Measurements from ENCODE around the gene MRPL48. TPM values are rescaled to one million over a fixed set of nuclear protein-coding genes. Genes with fewer than 3 reads are reported as not detected.
"Not testable (repeated sequence)": the region's sequence is repeated elsewhere in the genome, so short reads cannot be mapped to it uniquely, and the experiment has no call there.

Gene MRPL48
- total and polyA plus RNA-seq, 10 donors: 10.7 to 46.6 (median 25.3) TPM

GRCh38 chr11:73747762-73748161 is 39.9 kb upstream of the MRPL48 start:
- Histone ChIP-seq H3K36me3 (no peaks in the 10 kb centered on the region), H3K4me3 (no peak overlapping the region), H3K9me3 (no peaks in the 10 kb centered on the region), H3K27ac (no peak overlapping the region), H3K27me3 (replicated peaks in 1 of 7) (no peaks in the 10 kb centered on the region), H3K4me1 (peaks cover 0 to 72% (median 28%) of the 10 kb centered on the region in 6 donors)
- intact Hi-C loops (cut with DNase I; ENCODE audit: low total_unique reads): no loop called here
- no peak for TF ChIP-seq POLR2AphosphoS5 (IDR thresholded peaks at IDR 0.05)
- no peak for TF ChIP-seq POLR2A (IDR thresholded peaks at IDR 0.05)
- TF ChIP-seq CTCF (IDR thresholded peaks at IDR 0.05 in 8 of 11, conservative IDR thresholded peaks at IDR 0.05 in 3 of 11): no peak
- no peak for DNase-seq
- 78 to 84% (median 82%) methylated on average over 3 of the region's 3 CpGs for WGBS, 5 donors

DNA sequence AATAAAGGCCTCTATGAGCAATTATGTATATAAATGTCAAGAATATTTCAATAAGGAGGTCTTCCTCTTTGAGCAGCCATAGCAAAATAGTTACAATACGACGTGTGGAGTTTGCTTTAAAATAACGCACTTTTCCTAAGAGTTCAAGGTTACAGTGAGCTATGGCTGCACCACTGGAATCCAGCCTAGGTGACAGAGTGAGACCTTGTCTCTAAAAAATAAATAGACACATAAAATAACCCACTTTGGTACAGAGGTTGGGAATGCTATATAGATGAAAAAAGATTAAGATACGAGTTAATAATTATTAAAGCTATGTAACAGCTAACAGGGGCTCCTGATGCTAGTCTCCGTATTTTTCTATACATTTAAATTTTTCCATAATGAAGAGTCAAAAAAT is 39.4 kb upstream of the MRPL48 start:
- 82 to 93% (median 84%) methylated on average over 5 of the region's 5 CpGs for WGBS, 5 donors
- DNase-seq: no peak
- no peak for TF ChIP-seq POLR2A (IDR thresholded peaks at IDR 0.05)
- TF ChIP-seq POLR2AphosphoS5 (IDR thresholded peaks at IDR 0.05): no peak
- no peak for TF ChIP-seq CTCF (IDR thresholded peaks at IDR 0.05 in 8 of 11, conservative IDR thresholded peaks at IDR 0.05 in 3 of 11)
- H3K4me1 ChIP-seq: peaks cover 0 to 73% (median 30%) of the 10 kb centered on the region in 6 donors
- no peak overlapping the region for H3K4me3 ChIP-seq
- H3K36me3 ChIP-seq: peaks cover 0 to 5% (median 0%) of the 10 kb centered on the region in 6 donors
- intact Hi-C loops (cut with DNase I; ENCODE audit: low total_unique reads): no loop called here
- H3K9me3 ChIP-seq: no peaks in the 10 kb centered on the region
- no peaks in the 10 kb centered on the region for H3K27me3 ChIP-seq (replicated peaks in 1 of 7)
- H3K27ac ChIP-seq: no peak overlapping the region

GRCh38 chr11:73749118-73749517 is 38.6 kb upstream of the MRPL48 start:
- Histone ChIP-seq H3K4me1 (peaks cover 0 to 72% (median 30%) of the 10 kb centered on the region in 6 donors), H3K27ac (no peak overlapping the region), H3K27me3 (replicated peaks in 1 of 7) (no peaks in the 10 kb centered on the region), H3K9me3 (no peaks in the 10 kb centered on the region), H3K4me3 (no peak overlapping the region), H3K36me3 (peaks cover 0 to 9% (median 0%) of the 10 kb centered on the region in 6 donors)
- no peak for DNase-seq
- 95 to 98% (median 96%) methylated on average over 7 of the region's 7 CpGs for WGBS, 5 donors
- intact Hi-C loops (cut with DNase I; ENCODE audit: low total_unique reads): no loop called here
- TF ChIP-seq POLR2A (IDR thresholded peaks at IDR 0.05) (no peak), POLR2AphosphoS5 (IDR thresholded peaks at IDR 0.05) (no peak), CTCF (IDR thresholded peaks at IDR 0.05 in 8 of 11, conservative IDR thresholded peaks at IDR 0.05 in 3 of 11) (no peak)

DNA sequence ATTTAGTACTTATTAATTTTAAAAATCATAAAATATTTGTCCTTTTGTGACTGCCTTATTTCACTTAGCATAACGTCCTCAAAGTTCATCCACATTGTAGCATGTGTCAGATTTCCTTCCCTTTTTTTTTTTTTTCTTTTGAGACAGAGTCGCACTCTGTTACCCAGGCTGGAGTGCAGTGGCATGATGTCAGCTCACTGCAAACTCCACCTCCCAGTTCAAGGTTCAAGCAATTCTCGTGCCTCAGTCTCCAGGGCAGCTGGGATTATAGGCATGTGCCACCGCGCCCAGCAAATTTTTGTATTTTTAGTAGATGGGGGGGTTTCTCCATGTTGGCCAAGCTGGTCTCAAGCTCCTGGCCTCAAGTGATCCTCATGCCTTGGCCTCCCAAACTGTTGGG is 37.4 kb upstream of the MRPL48 start:
- intact Hi-C loops (cut with DNase I; ENCODE audit: low total_unique reads): no loop called here
- WGBS, 5 donors: 39 to 56% (median 49%) methylated on average over 5 of the region's 5 CpGs
- no peak overlapping the region for H3K27ac ChIP-seq

DNA sequence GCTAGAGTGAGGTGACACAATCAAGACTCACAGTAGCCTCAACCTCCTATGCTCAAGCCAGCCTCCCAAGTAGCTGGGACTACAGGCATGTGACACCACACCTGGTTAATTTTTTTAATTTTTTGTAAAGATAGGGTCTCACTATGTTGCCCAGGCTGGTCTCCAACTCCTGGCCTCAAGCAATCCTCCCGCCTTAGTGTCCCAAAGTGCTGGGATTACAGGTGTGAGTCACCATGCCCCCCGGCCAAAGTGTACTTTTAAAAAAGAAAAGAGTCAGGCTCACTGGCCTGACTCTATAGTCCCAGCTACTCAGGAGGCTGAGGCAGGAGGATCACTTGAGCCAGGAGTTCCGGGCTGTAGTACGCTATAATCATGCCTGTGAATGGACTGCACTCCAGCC is 36.8 kb upstream of the MRPL48 start:
- DNase-seq; H3K27me3 ChIP-seq (replicated peaks in 1 of 7); intact Hi-C loops (cut with DNase I; ENCODE audit: low total_unique reads); H3K27ac ChIP-seq; H3K4me3 ChIP-seq; H3K9me3 ChIP-seq; H3K36me3 ChIP-seq: not testable (repeated sequence)
- H3K4me1 ChIP-seq: peaks cover 0 to 83% (median 30%) of the 10 kb centered on the region in 6 donors
- 94 to 100% (median 98%) methylated on average over 4 of the region's 4 CpGs for WGBS, 5 donors

More for the DNA sequence above, 37.4 kb upstream of the MRPL48 start:
- no peaks in the 10 kb centered on the region for H3K9me3 ChIP-seq
- no peaks in the 10 kb centered on the region for H3K27me3 ChIP-seq (replicated peaks in 1 of 7)
- TF ChIP-seq CTCF (IDR thresholded peaks at IDR 0.05 in 8 of 11, conservative IDR thresholded peaks at IDR 0.05 in 3 of 11) (no peak), POLR2A (IDR thresholded peaks at IDR 0.05) (no peak), POLR2AphosphoS5 (IDR thresholded peaks at IDR 0.05) (no peak)
- no peak overlapping the region for H3K4me3 ChIP-seq
- H3K36me3 ChIP-seq: peaks cover 0 to 9% (median 0%) of the 10 kb centered on the region in 6 donors
- H3K4me1 ChIP-seq: peaks cover 0 to 81% (median 30%) of the 10 kb centered on the region in 6 donors
- DNase-seq: no peak
